ENCODE measurements around the gene PTPRG.
"Not testable (repeated sequence)": the region's sequence is repeated elsewhere in the genome, so short reads cannot be mapped to it uniquely, and the experiment has no call there.

Gene PTPRG

DNA sequence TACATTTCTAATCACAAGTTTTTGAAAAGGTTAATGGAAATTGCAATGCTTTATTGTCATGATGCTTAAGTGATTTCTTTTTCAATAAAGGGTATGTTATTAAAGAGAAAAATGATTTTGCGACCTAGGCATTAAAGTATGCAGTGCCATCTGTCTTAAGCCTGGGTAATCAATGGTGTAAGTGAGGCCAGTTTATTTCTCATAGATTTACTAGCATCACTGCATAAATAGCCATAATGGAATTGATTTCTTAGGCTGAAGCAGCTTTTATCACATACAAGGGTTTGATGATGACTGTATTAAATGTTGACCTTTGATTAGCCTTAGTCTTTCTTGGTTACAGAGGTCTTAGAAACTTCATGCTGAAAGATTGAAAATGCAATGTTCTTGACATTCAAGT is 464.5 kb downstream of the PTPRG start:
- H3K4me3 ChIP-seq (ENCODE audit: control insufficient read depth, low read depth, low read length), result no peak overlapping the region
- DNase-seq (ENCODE audit: low read depth), result no peak
- TF ChIP-seq, protein P1, sequence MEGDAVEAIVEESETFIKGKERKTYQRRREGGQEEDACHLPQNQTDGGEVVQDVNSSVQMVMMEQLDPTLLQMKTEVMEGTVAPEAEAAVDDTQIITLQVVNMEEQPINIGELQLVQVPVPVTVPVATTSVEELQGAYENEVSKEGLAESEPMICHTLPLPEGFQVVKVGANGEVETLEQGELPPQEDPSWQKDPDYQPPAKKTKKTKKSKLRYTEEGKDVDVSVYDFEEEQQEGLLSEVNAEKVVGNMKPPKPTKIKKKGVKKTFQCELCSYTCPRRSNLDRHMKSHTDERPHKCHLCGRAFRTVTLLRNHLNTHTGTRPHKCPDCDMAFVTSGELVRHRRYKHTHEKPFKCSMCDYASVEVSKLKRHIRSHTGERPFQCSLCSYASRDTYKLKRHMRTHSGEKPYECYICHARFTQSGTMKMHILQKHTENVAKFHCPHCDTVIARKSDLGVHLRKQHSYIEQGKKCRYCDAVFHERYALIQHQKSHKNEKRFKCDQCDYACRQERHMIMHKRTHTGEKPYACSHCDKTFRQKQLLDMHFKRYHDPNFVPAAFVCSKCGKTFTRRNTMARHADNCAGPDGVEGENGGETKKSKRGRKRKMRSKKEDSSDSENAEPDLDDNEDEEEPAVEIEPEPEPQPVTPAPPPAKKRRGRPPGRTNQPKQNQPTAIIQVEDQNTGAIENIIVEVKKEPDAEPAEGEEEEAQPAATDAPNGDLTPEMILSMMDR (conservative IDR thresholded peaks at IDR 0.05; ENCODE audit: control insufficient read depth, insufficient read depth, low read depth, low read length), result no peak

DNA sequence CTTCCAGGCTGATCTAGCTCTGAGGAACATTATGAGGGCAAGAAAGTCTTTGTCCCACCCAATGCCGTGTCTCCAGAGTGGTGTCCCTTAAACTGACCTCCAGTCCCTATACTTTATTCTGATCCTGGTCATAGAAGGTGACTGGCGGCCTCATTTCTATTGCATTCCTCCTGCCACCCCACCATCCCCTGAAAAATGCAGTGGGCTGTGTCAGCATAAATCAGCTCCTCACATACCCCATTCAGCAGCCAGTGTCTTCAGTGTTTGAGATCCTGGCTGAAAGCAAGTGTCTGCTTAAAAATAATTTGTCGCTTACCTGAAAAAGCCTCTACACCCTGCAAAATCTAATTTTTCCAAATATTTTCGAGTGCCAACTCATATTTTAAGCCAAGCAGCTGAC is 465.9 kb downstream of the PTPRG start:
- no peak for DNase-seq (ENCODE audit: low read depth)
- no peak overlapping the region for H3K4me3 ChIP-seq (ENCODE audit: control insufficient read depth, low read depth, low read length)
- TF ChIP-seq, protein P1 (conservative IDR thresholded peaks at IDR 0.05; ENCODE audit: control insufficient read depth, insufficient read depth, low read depth, low read length), result no peak

DNA sequence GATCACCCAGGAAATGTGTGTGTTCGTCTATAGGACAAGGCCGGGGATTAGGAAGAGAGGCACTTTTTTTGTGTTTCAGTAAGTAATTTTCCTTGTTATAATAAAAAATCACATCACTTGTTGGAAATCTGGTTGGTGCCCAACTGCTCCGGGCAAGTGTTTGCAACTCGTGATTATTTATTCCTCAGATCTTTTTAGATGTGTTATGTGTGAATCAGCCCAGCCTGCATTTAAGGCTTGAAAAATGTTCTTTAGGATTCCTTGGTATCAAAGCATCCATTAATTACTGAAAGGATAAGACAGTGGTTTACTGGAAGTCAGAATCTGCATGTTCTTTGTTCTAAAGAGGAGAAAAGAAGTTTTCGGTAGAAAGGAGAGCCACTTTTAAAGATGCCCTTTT is 466.4 kb downstream of the PTPRG start:
- no peak for DNase-seq (ENCODE audit: low read depth)
- TF ChIP-seq, protein P1 (conservative IDR thresholded peaks at IDR 0.05; ENCODE audit: control insufficient read depth, insufficient read depth, low read depth, low read length), result no peak
- no peak overlapping the region for H3K4me3 ChIP-seq (ENCODE audit: control insufficient read depth, low read depth, low read length)

- TF ChIP-seq, protein P1 (conservative IDR thresholded peaks at IDR 0.05; ENCODE audit: control insufficient read depth, insufficient read depth, low read depth, low read length), result no peak
- no peak for DNase-seq (ENCODE audit: low read depth)
- H3K4me3 ChIP-seq (ENCODE audit: control insufficient read depth, low read depth, low read length), result no peak overlapping the region
These were observed 466.9 kb downstream of the PTPRG start for GRCh38 chr3:62028236-62028635.

DNA sequence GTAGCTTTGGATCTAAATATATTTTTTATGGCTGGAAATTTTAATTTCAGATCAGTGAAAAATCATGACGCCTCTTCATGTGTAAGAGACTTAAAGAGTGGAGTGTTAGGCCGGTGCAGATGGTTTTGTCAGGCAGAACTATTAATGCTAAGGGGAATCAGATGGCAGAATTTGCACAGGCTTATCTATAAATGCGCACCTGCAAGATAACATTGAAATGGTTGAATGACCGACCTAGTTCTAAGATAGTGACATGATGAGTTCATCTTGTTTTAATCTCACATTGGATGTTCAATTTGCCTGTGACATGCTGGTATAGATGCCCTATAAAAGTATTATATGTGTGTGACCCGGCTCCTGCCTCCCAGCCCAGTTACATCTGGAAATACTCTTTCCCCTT is 471.4 kb downstream of the PTPRG start:
- no peak for DNase-seq (ENCODE audit: low read depth)
- no peak overlapping the region for H3K4me3 ChIP-seq (ENCODE audit: control insufficient read depth, low read depth, low read length)
- TF ChIP-seq, protein P1 (conservative IDR thresholded peaks at IDR 0.05; ENCODE audit: control insufficient read depth, insufficient read depth, low read depth, low read length), result no peak

DNA sequence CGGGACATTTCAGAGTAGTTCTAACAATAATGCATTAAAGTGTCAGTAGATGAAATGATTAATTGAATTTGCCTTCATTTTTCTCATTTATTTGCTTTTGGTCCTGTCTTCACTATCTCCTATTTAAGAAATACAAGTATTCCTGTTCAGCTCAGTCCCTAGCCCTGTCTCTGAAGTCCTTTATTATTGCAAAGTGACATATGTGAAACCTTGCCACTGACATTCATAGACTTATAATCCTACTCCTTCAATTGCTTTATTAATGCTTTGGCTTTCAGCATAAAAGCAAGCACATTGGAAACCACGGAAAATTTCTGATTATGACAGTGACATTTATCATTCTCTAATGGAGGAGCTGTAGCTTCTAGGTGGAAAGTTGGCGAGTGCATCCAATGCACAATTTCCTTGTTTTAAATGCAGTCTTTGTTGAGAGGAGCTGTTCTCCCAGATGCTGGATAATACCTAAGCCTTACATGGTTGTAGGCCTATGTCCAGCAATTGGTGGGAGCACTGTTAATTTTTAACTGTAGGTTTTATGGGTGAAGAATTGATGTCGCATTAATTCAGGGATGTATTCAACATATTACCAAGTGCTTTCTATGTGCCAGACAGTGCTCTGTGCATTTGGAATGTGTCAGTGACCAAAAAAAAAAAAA is 474.2 kb downstream of the PTPRG start:
- H3K4me3 ChIP-seq (ENCODE audit: control insufficient read depth, low read depth, low read length), result no peak overlapping the region
- DNase-seq (ENCODE audit: low read depth), result no peak
- TF ChIP-seq, protein P1 (conservative IDR thresholded peaks at IDR 0.05; ENCODE audit: control insufficient read depth, insufficient read depth, low read depth, low read length), result no peak

- no peak for DNase-seq (ENCODE audit: low read depth)
- no peak overlapping the region for H3K4me3 ChIP-seq (ENCODE audit: control insufficient read depth, low read depth, low read length)
- TF ChIP-seq, protein P1 (conservative IDR thresholded peaks at IDR 0.05; ENCODE audit: control insufficient read depth, insufficient read depth, low read depth, low read length), result no peak
These were observed 475.4 kb downstream of the PTPRG start for GRCh38 chr3:62036726-62037125.

GRCh38 chr3:62038798-62039197 is 477.4 kb downstream of the PTPRG start:
- H3K4me3 ChIP-seq (ENCODE audit: control insufficient read depth, low read depth, low read length); DNase-seq (ENCODE audit: low read depth): not testable (repeated sequence)
